GM23338 (cell line): ENCODE data around the gene WDR26. TPM values are rescaled to one million over a fixed set of nuclear protein-coding genes. Genes with fewer than 3 reads are reported as not detected.

Source experiments
- ATAC-seq: fragments of 200-7000 bp; cut with Tn5 transposase; 3 replicates; pipeline ENCODE4 v1.9.1; 2020
- DNase-seq: peaks from one replicate; pipeline ENCODE4 v3.0.0-alpha.2; 2015; ENCODE audit warnings: low spot score
- H2AFZ ChIP-seq: fragments of 200-600 bp; sonication (generic); 2 replicates; pipeline ENCODE4 v1.8.0; 2016; ENCODE audit warnings: antibody characterized with exemption, mild to moderate bottlenecking, moderate library complexity
- H3F3A ChIP-seq: fragments of 200-600 bp; sonication (generic); replicated peaks from 2 replicates; pipeline ENCODE4 v1.8.0; 2017; ENCODE audit warnings: antibody characterized with exemption, mixed run types, low read depth
- H3K27ac ChIP-seq: fragments of 200-600 bp; sonication (generic); 2 replicates; pipeline ENCODE4 v1.6.1; 2016; ENCODE audit warnings: low read depth
- H3K27me3 ChIP-seq: fragments of 200-600 bp; sonication (generic); 2 replicates; pipeline ENCODE4 v1.8.0; 2016; ENCODE audit warnings: mild to moderate bottlenecking, mixed run types, moderate library complexity; ENCODE audit not compliant: insufficient read depth
- H3K36me3 ChIP-seq: fragments of 200-600 bp; sonication (generic); 2 replicates; pipeline ENCODE4 v1.8.0; 2016; ENCODE audit warnings: mild to moderate bottlenecking; ENCODE audit not compliant: insufficient read depth
- H3K4me1 ChIP-seq: fragments of 200-600 bp; sonication (generic); 2 replicates; pipeline ENCODE4 v1.8.0; 2016; ENCODE audit warnings: mild to moderate bottlenecking, moderate library complexity; ENCODE audit not compliant: insufficient read depth
- H3K4me2 ChIP-seq: fragments of 200-600 bp; sonication (generic); 2 replicates; pipeline ENCODE4 v1.7.1; 2017; ENCODE audit warnings: mixed run types
- H3K4me3 ChIP-seq: fragments of 200-600 bp; sonication (generic); 2 replicates; pipeline ENCODE4 v1.6.1; 2016; ENCODE audit warnings: mixed run types
- H3K79me2 ChIP-seq: fragments of 200-600 bp; sonication (generic); replicated peaks from 2 replicates; pipeline ENCODE4 v1.8.0; 2017; ENCODE audit warnings: mild to moderate bottlenecking; ENCODE audit not compliant: insufficient read depth
- H3K9me2 ChIP-seq: fragments of 200-600 bp; sonication (generic); 2 replicates; pipeline ENCODE4 v1.8.0; 2017; ENCODE audit not compliant: insufficient read depth
- H4K20me1 ChIP-seq: fragments of 200-600 bp; sonication (generic); replicated peaks from 2 replicates; pipeline ENCODE4 v1.8.0; 2017; ENCODE audit warnings: mild to moderate bottlenecking; ENCODE audit not compliant: insufficient read depth
- H3K27ac Mint-ChIP-seq: 2 replicates; pipeline ENCODE4 v1.8.0; 2020; ENCODE audit warnings: inconsistent platforms, mild to moderate bottlenecking, moderate library complexity, mixed read lengths
- H3K27me3 Mint-ChIP-seq: 3 replicates; pipeline ENCODE4 v1.8.0; 2022; ENCODE audit warnings: low read depth, mild to moderate bottlenecking, moderate library complexity, mixed read lengths, inconsistent platforms; ENCODE audit not compliant: insufficient read depth, poor library complexity
- H3K36me3 Mint-ChIP-seq: 3 replicates; pipeline ENCODE4 v1.8.0; 2021; ENCODE audit warnings: low read depth, mild to moderate bottlenecking, inconsistent platforms, moderate library complexity, mixed read lengths
- H3K4me1 Mint-ChIP-seq: 3 replicates; pipeline ENCODE4 v1.8.0; 2020; ENCODE audit warnings: mild to moderate bottlenecking, inconsistent platforms, mixed read lengths
- H3K4me3 Mint-ChIP-seq: 3 replicates; pipeline ENCODE4 v1.8.0; 2021; ENCODE audit warnings: moderate library complexity, mild to moderate bottlenecking, inconsistent platforms, mixed read lengths
- H3K9me3 Mint-ChIP-seq: 3 replicates; pipeline ENCODE4 v1.8.0; 2020; ENCODE audit warnings: moderate library complexity, mild to moderate bottlenecking, inconsistent platforms, mixed read lengths
- ETS1 ChIP-seq: IDR thresholded peaks from 2 replicates; pipeline ENCODE4 v1.6.1; 2016; ENCODE audit warnings: antibody characterized with exemption
- JUNB ChIP-seq: IDR thresholded peaks from one replicate; pipeline ENCODE4 v1.6.1; 2016; ENCODE audit warnings: antibody characterized with exemption; ENCODE audit not compliant: unreplicated experiment
- STAT1 ChIP-seq: IDR thresholded peaks from one replicate; pipeline ENCODE4 v1.6.1; 2016; ENCODE audit warnings: antibody characterized with exemption; ENCODE audit not compliant: unreplicated experiment
- ZNF114 ChIP-seq: fragments of 250-450 bp; sonication (Bioruptor Pico); IDR thresholded peaks from 2 replicates; pipeline ENCODE4 v1.5.0; 2020; ENCODE audit warnings: mild to moderate bottlenecking, moderate library complexity
- ZNF331 ChIP-seq: fragments of 250-450 bp; sonication (Bioruptor Pico); IDR thresholded peaks from 2 replicates; pipeline ENCODE4 v1.5.0; 2020; ENCODE audit warnings: low read depth, mild to moderate bottlenecking, moderate library complexity
- polyA plus RNA-seq: library from polyadenylated mRNA; unstranded; fragments of >200 nt; fragmentation: Nextera tagmentation; extraction: Ambion mirVana; gene quantifications from 2 replicates; pipeline ENCODE4 v1.2.1, GENCODE V29; 2016
- total RNA-seq: library from RNA; depleted of rRNA; stranded (reverse); fragments of >200 nt; shearing (Covaris generic); gene quantifications from 2 replicates; pipeline ENCODE4 v1.2.3, GENCODE V29; 2014
- TF ChIP-seq, protein P1 (sequence below), 2 experiments: fragments of 200-600 bp in 1 of 2; sonication (generic) in 1 of 2; conservative IDR thresholded peaks; 2 replicates each; pipeline versions ENCODE4 v1.5.1 to v1.6.1; 2016 to 2017; ENCODE audit warnings: antibody characterized with exemption in 2 of 2, low read depth in 2 of 2, mild to moderate bottlenecking in 2 of 2, moderate library complexity in 1 of 2
- TF ChIP-seq, protein P2 (sequence below): fragments of 250-450 bp; sonication (Bioruptor Pico); IDR thresholded peaks from 2 replicates; pipeline ENCODE4 v1.5.0; 2020; ENCODE audit warnings: mild to moderate bottlenecking, moderate library complexity

The WDR26 gene
- total and polyA plus RNA-seq, 2 experiments from 2014 or later: 16.9 to 74.6 TPM

GRCh38 chr1:224405604-224405970 is 29.0 kb downstream of the WDR26 start:
- ATAC-seq: no peak
- peaks cover 48% of the 10 kb centered on the region; the same call in 1 of the 2 replicates for H3K36me3 ChIP-seq

More at GRCh38 chr1:224405604-224405970, 29.0 kb downstream of the WDR26 start:
- no peak overlapping the region for H3K4me3 ChIP-seq
- no peak for DNase-seq
- no peak for TF ChIP-seq ZNF114 (CRISPR knock-in tag)
- no peak for TF ChIP-seq STAT1
- TF ChIP-seq ETS1: no peak
- no peak for TF ChIP-seq JUNB
- TF ChIP-seq ZNF331 (CRISPR knock-in tag): no peak
- TF ChIP-seq, protein P1, sequence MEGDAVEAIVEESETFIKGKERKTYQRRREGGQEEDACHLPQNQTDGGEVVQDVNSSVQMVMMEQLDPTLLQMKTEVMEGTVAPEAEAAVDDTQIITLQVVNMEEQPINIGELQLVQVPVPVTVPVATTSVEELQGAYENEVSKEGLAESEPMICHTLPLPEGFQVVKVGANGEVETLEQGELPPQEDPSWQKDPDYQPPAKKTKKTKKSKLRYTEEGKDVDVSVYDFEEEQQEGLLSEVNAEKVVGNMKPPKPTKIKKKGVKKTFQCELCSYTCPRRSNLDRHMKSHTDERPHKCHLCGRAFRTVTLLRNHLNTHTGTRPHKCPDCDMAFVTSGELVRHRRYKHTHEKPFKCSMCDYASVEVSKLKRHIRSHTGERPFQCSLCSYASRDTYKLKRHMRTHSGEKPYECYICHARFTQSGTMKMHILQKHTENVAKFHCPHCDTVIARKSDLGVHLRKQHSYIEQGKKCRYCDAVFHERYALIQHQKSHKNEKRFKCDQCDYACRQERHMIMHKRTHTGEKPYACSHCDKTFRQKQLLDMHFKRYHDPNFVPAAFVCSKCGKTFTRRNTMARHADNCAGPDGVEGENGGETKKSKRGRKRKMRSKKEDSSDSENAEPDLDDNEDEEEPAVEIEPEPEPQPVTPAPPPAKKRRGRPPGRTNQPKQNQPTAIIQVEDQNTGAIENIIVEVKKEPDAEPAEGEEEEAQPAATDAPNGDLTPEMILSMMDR (conservative IDR thresholded peaks at IDR 0.05; ENCODE audit: low read depth in 2 of 2): no peak
- TF ChIP-seq, protein P2, sequence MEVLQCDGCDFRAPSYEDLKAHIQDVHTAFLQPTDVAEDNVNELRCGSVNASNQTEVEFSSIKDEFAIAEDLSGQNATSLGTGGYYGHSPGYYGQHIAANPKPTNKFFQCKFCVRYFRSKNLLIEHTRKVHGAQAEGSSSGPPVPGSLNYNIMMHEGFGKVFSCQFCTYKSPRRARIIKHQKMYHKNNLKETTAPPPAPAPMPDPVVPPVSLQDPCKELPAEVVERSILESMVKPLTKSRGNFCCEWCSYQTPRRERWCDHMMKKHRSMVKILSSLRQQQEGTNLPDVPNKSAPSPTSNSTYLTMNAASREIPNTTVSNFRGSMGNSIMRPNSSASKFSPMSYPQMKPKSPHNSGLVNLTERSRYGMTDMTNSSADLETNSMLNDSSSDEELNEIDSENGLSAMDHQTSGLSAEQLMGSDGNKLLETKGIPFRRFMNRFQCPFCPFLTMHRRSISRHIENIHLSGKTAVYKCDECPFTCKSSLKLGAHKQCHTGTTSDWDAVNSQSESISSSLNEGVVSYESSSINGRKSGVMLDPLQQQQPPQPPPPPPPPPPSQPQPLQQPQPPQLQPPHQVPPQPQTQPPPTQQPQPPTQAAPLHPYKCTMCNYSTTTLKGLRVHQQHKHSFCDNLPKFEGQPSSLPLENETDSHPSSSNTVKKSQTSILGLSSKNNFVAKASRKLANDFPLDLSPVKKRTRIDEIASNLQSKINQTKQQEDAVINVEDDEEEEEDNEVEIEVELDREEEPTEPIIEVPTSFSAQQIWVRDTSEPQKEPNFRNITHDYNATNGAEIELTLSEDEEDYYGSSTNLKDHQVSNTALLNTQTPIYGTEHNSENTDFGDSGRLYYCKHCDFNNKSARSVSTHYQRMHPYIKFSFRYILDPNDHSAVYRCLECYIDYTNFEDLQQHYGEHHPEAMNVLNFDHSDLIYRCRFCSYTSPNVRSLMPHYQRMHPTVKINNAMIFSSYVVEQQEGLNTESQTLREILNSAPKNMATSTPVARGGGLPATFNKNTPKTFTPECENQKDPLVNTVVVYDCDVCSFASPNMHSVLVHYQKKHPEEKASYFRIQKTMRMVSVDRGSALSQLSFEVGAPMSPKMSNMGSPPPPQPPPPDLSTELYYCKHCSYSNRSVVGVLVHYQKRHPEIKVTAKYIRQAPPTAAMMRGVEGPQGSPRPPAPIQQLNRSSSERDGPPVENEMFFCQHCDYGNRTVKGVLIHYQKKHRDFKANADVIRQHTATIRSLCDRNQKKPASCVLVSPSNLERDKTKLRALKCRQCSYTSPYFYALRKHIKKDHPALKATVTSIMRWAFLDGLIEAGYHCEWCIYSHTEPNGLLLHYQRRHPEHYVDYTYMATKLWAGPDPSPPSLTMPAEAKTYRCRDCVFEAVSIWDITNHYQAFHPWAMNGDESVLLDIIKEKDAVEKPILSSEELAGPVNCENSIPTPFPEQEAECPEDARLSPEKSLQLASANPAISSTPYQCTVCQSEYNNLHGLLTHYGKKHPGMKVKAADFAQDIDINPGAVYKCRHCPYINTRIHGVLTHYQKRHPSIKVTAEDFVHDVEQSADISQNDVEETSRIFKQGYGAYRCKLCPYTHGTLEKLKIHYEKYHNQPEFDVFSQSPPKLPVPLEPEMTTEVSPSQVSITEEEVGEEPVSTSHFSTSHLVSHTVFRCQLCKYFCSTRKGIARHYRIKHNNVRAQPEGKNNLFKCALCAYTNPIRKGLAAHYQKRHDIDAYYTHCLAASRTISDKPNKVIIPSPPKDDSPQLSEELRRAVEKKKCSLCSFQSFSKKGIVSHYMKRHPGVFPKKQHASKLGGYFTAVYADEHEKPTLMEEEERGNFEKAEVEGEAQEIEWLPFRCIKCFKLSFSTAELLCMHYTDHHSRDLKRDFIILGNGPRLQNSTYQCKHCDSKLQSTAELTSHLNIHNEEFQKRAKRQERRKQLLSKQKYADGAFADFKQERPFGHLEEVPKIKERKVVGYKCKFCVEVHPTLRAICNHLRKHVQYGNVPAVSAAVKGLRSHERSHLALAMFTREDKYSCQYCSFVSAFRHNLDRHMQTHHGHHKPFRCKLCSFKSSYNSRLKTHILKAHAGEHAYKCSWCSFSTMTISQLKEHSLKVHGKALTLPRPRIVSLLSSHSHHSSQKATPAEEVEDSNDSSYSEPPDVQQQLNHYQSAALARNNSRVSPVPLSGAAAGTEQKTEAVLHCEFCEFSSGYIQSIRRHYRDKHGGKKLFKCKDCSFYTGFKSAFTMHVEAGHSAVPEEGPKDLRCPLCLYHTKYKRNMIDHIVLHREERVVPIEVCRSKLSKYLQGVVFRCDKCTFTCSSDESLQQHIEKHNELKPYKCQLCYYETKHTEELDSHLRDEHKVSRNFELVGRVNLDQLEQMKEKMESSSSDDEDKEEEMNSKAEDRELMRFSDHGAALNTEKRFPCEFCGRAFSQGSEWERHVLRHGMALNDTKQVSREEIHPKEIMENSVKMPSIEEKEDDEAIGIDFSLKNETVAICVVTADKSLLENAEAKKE (CRISPR knock-in tag): no peak
- no peaks in the 10 kb centered on the region; the same call in 1 of the 2 replicates for H3F3A ChIP-seq
- H3K9me2 ChIP-seq: no peaks in the 10 kb centered on the region
- H3K4me2 ChIP-seq: no peak overlapping the region
- peaks cover 4% of the 10 kb centered on the region for H3K27me3 Mint-ChIP-seq
- no peaks in the 10 kb centered on the region for H3K4me1 ChIP-seq
- no peaks in the 10 kb centered on the region for H3K4me1 Mint-ChIP-seq
- H2AFZ ChIP-seq: no peak overlapping the region
- no peak overlapping the region for H3K4me3 Mint-ChIP-seq
- peaks cover 76% of the 10 kb centered on the region for H3K36me3 Mint-ChIP-seq
- no peak overlapping the region for H3K27ac Mint-ChIP-seq
- H3K9me3 Mint-ChIP-seq: no peaks in the 10 kb centered on the region
- no peaks in the 10 kb centered on the region for H3K79me2 ChIP-seq
- 0 out of 2 replicates have a peak, but pooled peaks cover 5% of the 10 kb centered on the region for H4K20me1 ChIP-seq
- H3K27me3 ChIP-seq: no peaks in the 10 kb centered on the region
- H3K27ac ChIP-seq: no peak overlapping the region
